Fibroblast of lung (primary cell): ENCODE results near the gene RETREG1.

ENCODE experiments used
- EZH2 ChIP-seq: IDR thresholded peaks from 2 replicates; pipeline ENCODE4 v1.5.1; 2012; ENCODE audit warnings: low read length, control low read depth, mild to moderate bottlenecking; ENCODE audit errors: missing control alignments
- TF ChIP-seq, protein P1 (sequence below), 2 donors: IDR thresholded peaks in 1 of 2; conservative IDR thresholded peaks in 1 of 2; 1 replicate in 1 of 2; 2 replicates in 1 of 2; pipeline ENCODE4 v1.5.1; 2011 to 2012; ENCODE audit warnings: low read length in 2 of 2, control low read depth in 1 of 2, inconsistent platforms in 1 of 2, low read depth in 1 of 2, mild to moderate bottlenecking in 1 of 2

DNA sequence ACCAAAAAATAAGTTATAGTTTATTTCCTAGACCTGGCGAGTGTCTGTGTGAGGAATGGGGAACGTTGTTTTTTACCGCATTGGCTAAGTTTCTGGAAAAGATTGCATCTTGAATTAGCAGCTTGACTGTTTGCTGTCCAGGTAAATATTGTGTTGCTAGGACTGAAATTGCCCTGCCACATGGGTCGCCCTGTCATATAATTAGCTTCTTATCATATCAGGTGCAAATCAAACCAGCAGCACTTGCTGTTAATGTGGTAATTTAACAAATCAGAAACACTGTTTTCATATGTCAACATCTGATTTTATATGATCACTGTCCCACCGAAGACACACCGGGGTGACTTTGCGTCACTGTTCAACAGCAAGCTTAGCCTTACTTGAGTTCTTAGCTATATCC, 87.5 kb downstream of the RETREG1 start:
- TF ChIP-seq, protein P1, sequence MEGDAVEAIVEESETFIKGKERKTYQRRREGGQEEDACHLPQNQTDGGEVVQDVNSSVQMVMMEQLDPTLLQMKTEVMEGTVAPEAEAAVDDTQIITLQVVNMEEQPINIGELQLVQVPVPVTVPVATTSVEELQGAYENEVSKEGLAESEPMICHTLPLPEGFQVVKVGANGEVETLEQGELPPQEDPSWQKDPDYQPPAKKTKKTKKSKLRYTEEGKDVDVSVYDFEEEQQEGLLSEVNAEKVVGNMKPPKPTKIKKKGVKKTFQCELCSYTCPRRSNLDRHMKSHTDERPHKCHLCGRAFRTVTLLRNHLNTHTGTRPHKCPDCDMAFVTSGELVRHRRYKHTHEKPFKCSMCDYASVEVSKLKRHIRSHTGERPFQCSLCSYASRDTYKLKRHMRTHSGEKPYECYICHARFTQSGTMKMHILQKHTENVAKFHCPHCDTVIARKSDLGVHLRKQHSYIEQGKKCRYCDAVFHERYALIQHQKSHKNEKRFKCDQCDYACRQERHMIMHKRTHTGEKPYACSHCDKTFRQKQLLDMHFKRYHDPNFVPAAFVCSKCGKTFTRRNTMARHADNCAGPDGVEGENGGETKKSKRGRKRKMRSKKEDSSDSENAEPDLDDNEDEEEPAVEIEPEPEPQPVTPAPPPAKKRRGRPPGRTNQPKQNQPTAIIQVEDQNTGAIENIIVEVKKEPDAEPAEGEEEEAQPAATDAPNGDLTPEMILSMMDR (conservative IDR thresholded peaks at IDR 0.05 in 1 of 2, IDR thresholded peaks at IDR 0.05 in 1 of 2; ENCODE audit: low read depth in 1 of 2, low read length in 2 of 2): no peak
- TF ChIP-seq EZH2: no peak
